Glutamatergic neuron (in vitro differentiated cells): ENCODE data around the gene CD200R1. TPM values are rescaled to one million over a fixed set of nuclear protein-coding genes. Genes with fewer than 3 reads are reported as not detected.

ENCODE experiments used
- DNase-seq: peaks from one replicate; pipeline ENCODE4 v3.0.0; 2022
- H3K27ac Mint-ChIP-seq: one replicate; pipeline ENCODE4 v1.8.0; 2020; ENCODE audit warnings: mild to moderate bottlenecking, mixed read lengths, inconsistent platforms; ENCODE audit not compliant: unreplicated experiment
- H3K27me3 Mint-ChIP-seq: one replicate; pipeline ENCODE4 v1.8.0; 2020; ENCODE audit warnings: mild to moderate bottlenecking, moderate library complexity, mixed read lengths, inconsistent platforms; ENCODE audit not compliant: unreplicated experiment
- H3K36me3 Mint-ChIP-seq: one replicate; pipeline ENCODE4 v1.8.0; 2020; ENCODE audit warnings: mild to moderate bottlenecking, mixed read lengths, inconsistent platforms; ENCODE audit not compliant: unreplicated experiment
- H3K4me1 Mint-ChIP-seq: one replicate; pipeline ENCODE4 v1.8.0; 2020; ENCODE audit warnings: mild to moderate bottlenecking, low read depth, mixed read lengths, inconsistent platforms; ENCODE audit not compliant: unreplicated experiment
- H3K4me3 Mint-ChIP-seq: one replicate; pipeline ENCODE4 v1.8.0; 2020; ENCODE audit warnings: mild to moderate bottlenecking, mixed read lengths, inconsistent platforms; ENCODE audit not compliant: unreplicated experiment
- H3K9me3 Mint-ChIP-seq: one replicate; pipeline ENCODE4 v1.8.0; 2020; ENCODE audit warnings: mild to moderate bottlenecking, moderate library complexity, mixed read lengths, inconsistent platforms; ENCODE audit not compliant: unreplicated experiment
- CTCF ChIP-seq: fragments of 200-600 bp; sonication (generic); IDR thresholded peaks from one replicate; pipeline ENCODE4 v1.5.0; 2021; ENCODE audit not compliant: partially characterized antibody, unreplicated experiment
- total RNA-seq: library from RNA; stranded (reverse); fragmentation: NEBNext Ultra II Directional; extraction: Animal tissue kit (Norgen Biotek cat#: 25700); gene quantifications from one replicate; pipeline ENCODE4 v1.2.1, GENCODE V29; 2021; ENCODE audit not compliant: unreplicated experiment

CD200R1 gene
- total RNA-seq, 1 donor from 2014 or later, result not detected

- Mint-ChIP-seq H3K27ac (no peak overlapping the region), H3K9me3 (no peaks in the 10 kb centered on the region), H3K27me3 (peaks cover 4% of the 10 kb centered on the region)
Measured at GRCh38 chr3:112967828-112968227, 7.1 kb downstream of the CD200R1 start.

GRCh38 chr3:112967425-112967824, 7.5 kb downstream of the CD200R1 start:
- peaks cover 15% of the 10 kb centered on the region for H3K36me3 Mint-ChIP-seq
- DNase-seq, result no peak
- TF ChIP-seq CTCF, result no peak
- no peaks in the 10 kb centered on the region for H3K9me3 Mint-ChIP-seq
- H3K4me3 Mint-ChIP-seq, result no peak overlapping the region
- peaks cover 4% of the 10 kb centered on the region for H3K27me3 Mint-ChIP-seq
- no peak overlapping the region for H3K27ac Mint-ChIP-seq
- H3K4me1 Mint-ChIP-seq, result no peaks in the 10 kb centered on the region

More at GRCh38 chr3:112967828-112968227, 7.1 kb downstream of the CD200R1 start:
- no peaks in the 10 kb centered on the region for H3K4me1 Mint-ChIP-seq
- H3K4me3 Mint-ChIP-seq, result no peak overlapping the region
- peaks cover 15% of the 10 kb centered on the region for H3K36me3 Mint-ChIP-seq
- DNase-seq, result no peak
- TF ChIP-seq CTCF, result no peak

GRCh38 chr3:112966633-112967032, 8.3 kb downstream of the CD200R1 start:
- Mint-ChIP-seq H3K27ac (no peak overlapping the region), H3K4me3 (no peak overlapping the region), H3K4me1 (no peaks in the 10 kb centered on the region), H3K36me3 (peaks cover 15% of the 10 kb centered on the region), H3K9me3 (no peaks in the 10 kb centered on the region), H3K27me3 (peaks cover 6% of the 10 kb centered on the region)
- no peak for DNase-seq
- TF ChIP-seq CTCF, result no peak

- Mint-ChIP-seq H3K4me1 (no peaks in the 10 kb centered on the region), H3K27ac (no peak overlapping the region), H3K9me3 (no peaks in the 10 kb centered on the region), H3K36me3 (peaks cover 15% of the 10 kb centered on the region), H3K4me3 (no peak overlapping the region), H3K27me3 (peaks cover 6% of the 10 kb centered on the region)
- no peak for DNase-seq
- TF ChIP-seq CTCF, result no peak
Measured at GRCh38 chr3:112965656-112966055, 9.2 kb downstream of the CD200R1 start.

- no peak overlapping the region for H3K27ac Mint-ChIP-seq
- no peak overlapping the region for H3K4me3 Mint-ChIP-seq
- no peaks in the 10 kb centered on the region for H3K4me1 Mint-ChIP-seq
- no peak for TF ChIP-seq CTCF
- H3K27me3 Mint-ChIP-seq, result peaks cover 6% of the 10 kb centered on the region
- no peak for DNase-seq
- peaks cover 15% of the 10 kb centered on the region for H3K36me3 Mint-ChIP-seq
- no peaks in the 10 kb centered on the region for H3K9me3 Mint-ChIP-seq
Measured at GRCh38 chr3:112963683-112964082, 11.2 kb downstream of the CD200R1 start.
